HG02981 (cell line): ENCODE data around the gene CBFA2T2.
"Not testable (repeated sequence)": the region's sequence is repeated elsewhere in the genome, so short reads cannot be mapped to it uniquely, and the experiment has no call there.

Experiments
- ATAC-seq: cut with Tn5 transposase; IDR thresholded peaks from one replicate; pipeline ENCODE4 v1.9.1; 2021; ENCODE audit warnings: mild to moderate bottlenecking, moderate library complexity; ENCODE audit not compliant: unreplicated experiment

CBFA2T2 gene

DNA sequence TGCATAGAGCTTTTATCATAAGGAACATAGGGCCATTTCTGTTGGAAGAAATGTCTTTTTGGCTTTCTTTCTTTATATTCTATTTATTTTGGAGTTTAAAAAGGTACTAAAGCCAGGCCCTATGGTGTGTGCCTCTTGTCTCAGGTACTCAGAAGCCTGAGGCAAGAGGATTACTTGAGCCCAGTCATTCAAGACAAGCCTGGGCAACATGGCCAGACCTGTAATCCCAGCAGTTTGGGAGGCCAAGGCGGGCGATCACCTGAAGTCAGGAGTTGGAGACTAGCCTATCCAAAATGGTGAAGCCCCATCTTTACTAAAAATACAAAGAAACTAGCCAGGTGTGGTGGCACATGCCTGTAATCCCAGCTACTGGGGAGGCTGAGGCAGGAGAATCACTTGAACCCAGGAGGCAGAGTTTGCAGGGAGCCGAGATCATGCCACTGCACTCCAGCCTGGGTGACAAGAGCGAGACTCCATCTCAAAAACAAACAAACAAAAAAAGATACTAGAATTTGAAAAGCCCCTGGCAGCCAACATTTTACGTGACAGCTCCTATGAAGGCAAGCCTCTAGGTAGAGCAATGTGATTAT is 80.0 kb downstream of the CBFA2T2 start:
- ATAC-seq: no peak

DNA sequence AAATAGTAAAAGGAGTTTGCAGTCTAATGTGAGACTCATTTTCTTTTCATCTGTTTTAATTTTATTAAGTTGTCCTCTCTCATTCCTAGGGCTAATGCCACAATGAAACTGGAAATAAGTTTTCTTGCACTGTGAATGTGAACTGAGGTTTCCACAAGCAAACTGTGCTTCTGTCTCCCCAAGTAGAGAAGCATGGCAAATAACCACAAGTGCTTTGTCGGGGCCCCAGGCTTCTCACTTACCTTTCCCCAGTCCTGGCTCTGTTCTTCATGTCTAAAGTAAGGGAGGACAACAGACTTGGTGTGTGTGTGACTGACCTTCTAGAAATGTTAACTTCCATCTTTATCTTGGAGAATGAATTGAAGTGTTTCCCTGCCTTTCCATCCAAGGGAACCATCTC is 80.8 kb downstream of the CBFA2T2 start:
- ATAC-seq: no peak

- not testable (repeated sequence) for ATAC-seq
Measured at GRCh38 chr20:33573268-33573667, 83.4 kb downstream of the CBFA2T2 start.

GRCh38 chr20:33575282-33575681 is 85.4 kb downstream of the CBFA2T2 start:
- ATAC-seq: no peak

DNA sequence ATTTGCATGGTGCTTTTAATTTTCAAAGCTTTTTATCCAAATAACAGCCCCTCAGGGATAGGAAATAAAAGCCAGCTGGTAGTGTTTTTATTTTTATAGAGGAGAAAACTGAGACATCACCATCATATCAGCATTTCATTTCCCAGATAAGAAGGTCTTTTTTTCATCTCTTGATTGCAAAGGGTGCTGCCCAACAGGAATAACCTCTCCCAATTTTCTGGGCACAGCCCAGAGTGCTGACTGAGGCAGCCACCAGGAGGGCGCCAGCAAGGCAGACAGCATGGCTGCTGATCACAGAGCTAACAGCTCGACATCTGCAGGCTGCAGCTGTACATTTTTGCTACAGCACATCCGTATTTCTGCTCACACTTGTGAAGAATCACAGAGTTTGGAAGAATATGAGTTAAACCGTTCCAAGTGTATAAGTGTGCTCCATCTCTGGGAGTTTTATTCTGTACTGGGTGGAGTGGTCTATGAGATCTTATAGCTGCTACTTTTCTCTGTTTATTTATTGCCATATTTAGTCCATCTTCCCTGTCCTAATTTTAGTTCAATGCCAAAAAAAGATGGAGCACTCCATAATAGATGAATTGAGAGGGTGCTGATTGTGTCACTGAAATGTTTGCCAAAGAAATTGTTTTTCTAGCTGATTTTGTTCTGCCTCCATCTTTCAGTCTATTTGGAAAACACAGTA is 86.7 kb downstream of the CBFA2T2 start:
- no peak for ATAC-seq

DNA sequence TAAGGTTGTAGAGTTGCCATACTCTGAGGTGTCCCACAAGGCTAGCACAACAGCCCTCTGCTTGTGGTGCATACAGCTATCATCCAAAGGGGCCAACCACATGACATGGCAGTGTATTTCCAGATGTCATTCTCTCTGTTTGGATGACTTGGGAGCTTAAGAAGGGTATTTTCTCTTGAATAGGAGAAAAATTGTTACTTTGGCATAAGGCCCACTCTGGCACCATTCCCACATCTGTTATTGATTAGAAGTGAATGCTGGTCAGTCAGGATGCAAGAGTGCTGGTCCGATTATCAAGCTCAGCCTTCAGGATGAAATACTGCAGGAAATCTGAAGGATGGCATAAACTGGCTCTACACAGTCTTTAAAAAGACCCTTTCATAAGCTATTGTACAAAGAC is 88.6 kb downstream of the CBFA2T2 start:
- no peak for ATAC-seq

DNA sequence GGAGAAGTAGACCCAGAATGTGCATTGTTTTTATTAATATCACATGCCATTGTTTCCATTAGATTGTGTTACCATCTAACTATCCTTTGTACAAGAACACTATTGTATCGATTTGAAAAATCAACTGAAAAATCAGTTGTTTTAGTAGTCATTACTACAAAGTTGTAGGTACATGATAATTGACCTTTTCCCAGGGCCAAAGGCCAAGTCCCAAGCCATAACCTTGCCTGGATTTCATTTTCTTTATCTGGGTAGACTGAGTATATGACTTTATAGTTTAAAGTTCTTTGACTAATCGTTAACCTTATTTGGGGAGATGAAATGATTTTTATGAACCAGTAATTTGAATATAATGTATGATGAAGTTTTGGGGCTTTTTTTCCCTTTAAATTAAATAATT is 93.2 kb downstream of the CBFA2T2 start:
- no peak for ATAC-seq

DNA sequence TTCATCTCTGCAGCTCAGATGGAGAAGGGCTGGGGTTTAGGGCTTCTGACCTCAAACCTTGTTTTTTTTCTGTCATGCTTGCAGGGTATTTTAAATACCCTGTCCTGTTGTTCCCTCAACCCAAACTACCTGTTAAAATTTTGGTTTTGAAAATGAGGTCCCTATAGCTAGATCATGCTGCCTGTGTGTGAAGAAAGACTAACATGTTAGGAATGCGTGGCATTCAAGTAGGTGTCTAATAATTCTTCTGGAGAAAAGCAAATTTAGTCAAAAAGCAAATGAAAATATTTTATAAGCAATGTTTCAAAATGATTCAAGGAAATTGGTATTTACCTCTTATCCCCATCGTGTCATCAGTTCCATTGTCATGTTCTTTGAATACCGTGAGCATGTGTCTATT is 95.1 kb downstream of the CBFA2T2 start:
- no peak for ATAC-seq

- ATAC-seq: no peak
Measured at GRCh38 chr20:33585413-33585812, 95.5 kb downstream of the CBFA2T2 start.

DNA sequence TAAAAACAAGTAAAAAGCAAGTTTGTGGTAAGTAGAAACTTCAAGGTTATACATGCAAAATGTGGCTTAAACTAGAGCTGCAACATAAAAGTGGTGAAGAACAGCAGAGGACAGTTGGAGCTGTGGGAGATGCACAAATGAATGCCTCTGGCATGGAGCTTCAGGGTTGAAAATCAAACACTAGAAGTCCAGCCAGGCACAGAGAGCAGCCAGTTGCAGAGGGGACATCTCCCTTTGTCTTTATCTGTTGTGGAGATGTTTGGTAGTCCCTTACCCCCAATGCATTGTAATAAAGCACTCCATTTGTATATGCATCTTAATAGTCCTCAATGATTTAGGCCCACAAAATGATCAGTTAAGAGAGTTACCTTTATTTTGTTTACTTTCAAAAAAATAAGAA is 99.2 kb downstream of the CBFA2T2 start:
- no peak for ATAC-seq

DNA sequence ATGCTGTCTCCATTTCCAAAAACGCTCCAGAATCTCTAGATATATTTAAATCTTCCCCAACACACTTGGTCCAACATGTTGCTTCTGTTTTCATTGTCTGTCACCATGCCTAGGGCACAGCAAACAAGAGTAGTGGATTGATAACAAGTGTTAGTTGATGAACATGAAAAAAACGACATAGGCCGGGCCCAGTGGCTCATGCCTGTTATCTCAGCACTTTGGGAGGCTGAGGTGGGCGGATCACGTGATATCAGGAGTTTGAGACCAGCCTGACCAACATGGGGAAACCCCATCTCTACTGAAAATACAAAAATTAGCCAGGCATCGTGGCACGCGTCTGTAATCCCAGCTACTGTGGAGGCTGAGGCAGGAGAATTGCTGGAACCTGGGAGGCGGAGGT is 102.0 kb downstream of the CBFA2T2 start:
- ATAC-seq: not testable (repeated sequence)

GRCh38 chr20:33594743-33595142 is 104.8 kb downstream of the CBFA2T2 start:
- ATAC-seq: no peak

DNA sequence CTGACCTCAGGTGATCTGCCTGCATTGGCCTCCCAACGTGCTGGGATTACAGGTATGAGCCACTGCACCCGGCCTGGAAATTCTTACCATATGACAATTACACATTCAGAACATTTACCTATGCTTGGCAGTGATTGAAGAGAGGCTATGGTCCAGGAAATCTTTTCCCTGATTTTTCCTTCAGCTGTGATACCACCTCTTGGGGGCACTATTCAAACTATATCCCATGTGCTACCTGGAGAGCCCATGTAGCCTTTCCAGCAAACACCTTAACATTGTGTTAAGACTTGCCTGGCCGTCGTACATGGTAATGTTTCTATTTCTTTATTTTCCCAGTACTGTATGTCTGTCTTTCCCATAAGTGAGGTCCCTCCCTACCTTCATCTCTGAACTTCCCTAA is 110.5 kb downstream of the CBFA2T2 start:
- no peak for ATAC-seq

GRCh38 chr20:33600981-33601380 is 111.1 kb downstream of the CBFA2T2 start:
- no peak for ATAC-seq

- ATAC-seq: no peak
Measured at GRCh38 chr20:33601861-33602260, 112.0 kb downstream of the CBFA2T2 start.

DNA sequence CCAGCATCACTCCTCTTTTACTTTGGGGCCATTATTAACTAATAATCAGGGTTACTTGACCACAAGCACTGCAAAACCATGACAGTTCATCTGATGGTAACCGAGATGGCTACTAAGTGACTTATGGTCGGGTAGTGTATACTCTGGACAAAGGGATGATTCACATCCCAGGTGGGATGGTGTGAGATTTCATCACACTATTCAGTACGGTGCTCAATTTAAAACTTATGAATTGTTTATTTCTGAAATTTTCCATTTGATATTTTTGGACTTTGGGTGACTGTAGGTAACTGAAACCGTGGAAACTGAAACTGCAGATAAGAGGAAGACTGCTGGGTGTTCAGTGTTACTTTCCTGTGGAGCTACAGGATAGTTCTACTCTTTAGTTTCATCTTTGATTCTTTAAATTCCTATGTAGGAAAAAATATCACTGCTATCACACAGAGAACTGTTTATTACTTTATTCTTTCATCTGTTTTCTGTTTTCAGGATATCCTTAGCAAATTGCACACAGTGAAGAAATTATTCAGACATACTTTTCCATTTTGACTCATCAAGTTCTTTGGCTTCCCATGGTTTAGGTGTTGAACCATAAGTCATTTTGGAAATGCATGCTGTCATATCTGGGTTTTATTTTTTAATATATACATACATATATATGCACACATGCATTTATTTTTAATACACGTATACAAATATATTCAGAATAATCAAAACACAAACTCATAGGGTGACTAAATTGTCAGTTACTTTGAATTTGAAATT is 113.1 kb downstream of the CBFA2T2 start:
- ATAC-seq: no peak

DNA sequence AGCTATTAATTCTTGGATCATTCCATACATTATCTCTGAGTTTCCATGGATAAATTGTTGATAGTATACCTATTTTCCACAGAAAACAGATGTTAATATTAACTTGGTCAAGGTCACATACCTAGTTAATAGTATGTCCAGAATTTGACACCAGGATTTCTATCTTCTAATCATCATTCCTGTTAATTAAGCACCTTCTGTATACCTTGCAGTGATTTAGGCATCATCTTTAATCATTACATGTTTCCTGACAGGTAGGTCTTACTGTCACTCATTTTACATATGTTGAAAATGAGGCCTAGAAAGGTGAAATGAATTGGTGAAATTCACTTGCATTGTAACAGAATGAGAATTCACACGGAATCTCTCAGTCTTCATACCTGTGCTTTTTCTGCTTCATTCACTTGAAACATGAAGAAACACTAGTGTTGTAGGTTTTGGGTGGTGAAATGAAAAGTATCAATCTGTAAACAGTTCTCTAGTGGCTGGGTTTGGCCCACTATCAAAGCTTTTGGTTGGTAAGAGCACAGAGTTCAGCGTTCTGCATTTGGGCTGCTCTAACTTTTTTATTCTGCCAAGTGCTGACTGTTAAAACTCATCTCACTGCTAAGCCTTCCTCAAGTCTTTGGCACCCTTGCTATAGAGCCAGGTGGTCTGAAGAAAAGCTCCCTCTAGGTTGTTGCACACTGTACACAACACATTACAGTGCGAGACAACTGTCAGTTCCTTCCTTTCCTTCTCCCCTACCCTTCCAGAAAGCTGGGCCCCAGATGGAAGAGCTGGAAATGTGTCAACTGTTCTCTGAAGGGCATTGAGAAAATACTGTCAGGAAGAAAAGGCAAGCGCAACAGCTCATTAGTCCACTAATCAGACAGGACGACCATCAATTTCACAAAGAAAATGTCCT is 114.4 kb downstream of the CBFA2T2 start:
- no peak for ATAC-seq

DNA sequence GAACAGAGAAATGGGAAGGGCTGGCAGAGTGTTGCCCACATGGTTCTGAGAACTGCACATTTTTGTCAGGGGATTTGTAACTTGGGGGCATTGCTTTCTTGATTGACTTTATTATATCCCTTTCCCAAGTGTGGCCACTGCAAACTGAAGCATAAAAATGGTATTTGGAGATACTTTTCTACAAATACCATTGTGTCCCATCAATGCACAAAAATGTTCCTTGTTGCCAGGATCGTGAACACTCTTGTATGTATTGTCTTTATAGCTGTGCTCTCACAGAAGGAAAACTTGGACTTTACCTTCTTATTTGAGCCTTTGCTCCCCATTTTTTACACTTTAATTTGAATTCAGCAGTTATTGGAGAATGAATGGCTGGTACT is 115.1 kb downstream of the CBFA2T2 start:
- no peak for ATAC-seq

- no peak for ATAC-seq
Measured at GRCh38 chr20:33606118-33606771, 116.3 kb downstream of the CBFA2T2 start.

GRCh38 chr20:33609504-33609903 is 119.6 kb downstream of the CBFA2T2 start:
- no peak for ATAC-seq

- ATAC-seq: no peak
Measured at GRCh38 chr20:33611106-33611505, 121.2 kb downstream of the CBFA2T2 start.
